Cardiac muscle cell (in vitro differentiated cells and primary cell): ENCODE measurements around the gene RFX1. TPM values are rescaled to one million over a fixed set of nuclear protein-coding genes. Genes with fewer than 3 reads are reported as not detected.
"Not testable (repeated sequence)": the region's sequence is repeated elsewhere in the genome, so short reads cannot be mapped to it uniquely, and the experiment has no call there.

Experiments used
- DNase-seq, 2 donors: peaks; one replicate each; pipeline versions ENCODE4 v3.0.0 to v3.0.0-alpha.2; 2010 to 2017; ENCODE audit warnings: low read depth in 1 of 2, low spot score in 1 of 2
- H3K27ac ChIP-seq: fragments of 200-600 bp; sonication (generic); 2 replicates; pipeline ENCODE4 v1.5.1; 2016
- H3K27me3 ChIP-seq: fragments of 200-600 bp; sonication (generic); 2 replicates; pipeline ENCODE4 v1.6.0; 2016; ENCODE audit warnings: control low read depth
- H3K36me3 ChIP-seq: fragments of 200-600 bp; sonication (generic); 2 replicates; pipeline ENCODE4 v1.5.1; 2016; ENCODE audit warnings: control low read depth
- H3K4me1 ChIP-seq: fragments of 200-600 bp; sonication (generic); 2 replicates; pipeline ENCODE4 v1.8.1; 2017; ENCODE audit warnings: low read depth, mild to moderate bottlenecking, mixed run types
- H3K4me3 ChIP-seq: fragments of 200-600 bp; sonication (generic); 2 replicates; pipeline ENCODE4 v1.5.1; 2016; ENCODE audit warnings: mild to moderate bottlenecking
- H3K9me3 ChIP-seq: fragments of 200-600 bp; sonication (generic); 2 replicates; pipeline ENCODE4 v1.5.1; 2017; ENCODE audit warnings: low read depth, mild to moderate bottlenecking, control low read depth
- polyA plus RNA-seq: library from polyadenylated mRNA; unstranded; fragments of >200 nt; fragmentation: Nextera tagmentation; extraction: Ambion mirVana; gene quantifications from 2 replicates; pipeline ENCODE4 v1.2.1, GENCODE V29; 2016
- total RNA-seq: library from RNA; depleted of rRNA; stranded (reverse); fragments of >200 nt; gene quantifications from 2 replicates; pipeline ENCODE4 v1.2.3, GENCODE V29; 2016
- TF ChIP-seq, protein P1 (sequence below): IDR thresholded peaks from 2 replicates; pipeline ENCODE4 v1.5.1; 2012; ENCODE audit warnings: low read depth, mild to moderate bottlenecking, low read length

RFX1 gene
- total and polyA plus RNA-seq, 2 experiments from 2014 or later, result 3.3 to 8.9 TPM

DNA sequence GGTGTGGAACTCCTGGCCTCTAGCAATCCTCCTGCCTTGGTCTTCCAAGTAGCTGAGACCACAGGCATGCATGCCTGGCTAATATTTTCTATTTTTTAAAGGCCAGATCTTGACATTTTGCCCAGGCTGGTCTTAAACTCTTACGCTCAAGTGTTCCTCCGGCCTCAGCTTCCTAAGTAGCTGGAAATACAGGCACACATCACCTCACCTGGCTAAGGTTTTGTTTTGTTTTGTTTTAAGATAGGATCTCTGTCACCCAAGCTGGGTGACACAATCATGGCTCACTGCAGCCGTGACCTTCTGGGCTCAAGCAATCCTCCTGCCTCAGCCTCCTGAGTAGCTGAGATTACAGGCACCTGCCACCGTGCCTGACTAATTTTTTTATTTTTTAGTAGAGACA is 16.3 kb upstream of the RFX1 start:
- H3K27me3 ChIP-seq, result no peaks in the 10 kb centered on the region
- H3K36me3 ChIP-seq, result no peaks in the 10 kb centered on the region
- peak in 1 of 2 donors; percentile 55 for DNase-seq
- no peak overlapping the region for H3K4me3 ChIP-seq
- no peaks in the 10 kb centered on the region for H3K4me1 ChIP-seq
- no peaks in the 10 kb centered on the region for H3K9me3 ChIP-seq
- H3K27ac ChIP-seq, result no peak overlapping the region
- TF ChIP-seq, protein P1, sequence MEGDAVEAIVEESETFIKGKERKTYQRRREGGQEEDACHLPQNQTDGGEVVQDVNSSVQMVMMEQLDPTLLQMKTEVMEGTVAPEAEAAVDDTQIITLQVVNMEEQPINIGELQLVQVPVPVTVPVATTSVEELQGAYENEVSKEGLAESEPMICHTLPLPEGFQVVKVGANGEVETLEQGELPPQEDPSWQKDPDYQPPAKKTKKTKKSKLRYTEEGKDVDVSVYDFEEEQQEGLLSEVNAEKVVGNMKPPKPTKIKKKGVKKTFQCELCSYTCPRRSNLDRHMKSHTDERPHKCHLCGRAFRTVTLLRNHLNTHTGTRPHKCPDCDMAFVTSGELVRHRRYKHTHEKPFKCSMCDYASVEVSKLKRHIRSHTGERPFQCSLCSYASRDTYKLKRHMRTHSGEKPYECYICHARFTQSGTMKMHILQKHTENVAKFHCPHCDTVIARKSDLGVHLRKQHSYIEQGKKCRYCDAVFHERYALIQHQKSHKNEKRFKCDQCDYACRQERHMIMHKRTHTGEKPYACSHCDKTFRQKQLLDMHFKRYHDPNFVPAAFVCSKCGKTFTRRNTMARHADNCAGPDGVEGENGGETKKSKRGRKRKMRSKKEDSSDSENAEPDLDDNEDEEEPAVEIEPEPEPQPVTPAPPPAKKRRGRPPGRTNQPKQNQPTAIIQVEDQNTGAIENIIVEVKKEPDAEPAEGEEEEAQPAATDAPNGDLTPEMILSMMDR, result no peak

GRCh38 chr19:14021474-14021873 is 15.4 kb upstream of the RFX1 start:
- H3K9me3 ChIP-seq, result no peaks in the 10 kb centered on the region
- H3K4me3 ChIP-seq, result no peak overlapping the region
- TF ChIP-seq, protein P1, result no peak
- H3K4me1 ChIP-seq, result no peaks in the 10 kb centered on the region
- no peaks in the 10 kb centered on the region for H3K27me3 ChIP-seq
- no peaks in the 10 kb centered on the region for H3K36me3 ChIP-seq
- no peak overlapping the region for H3K27ac ChIP-seq
- no peak for DNase-seq

- not testable (repeated sequence) for H3K9me3 ChIP-seq, H3K4me1 ChIP-seq, H3K27me3 ChIP-seq, DNase-seq, H3K36me3 ChIP-seq, H3K27ac ChIP-seq, H3K4me3 ChIP-seq
Measured at GRCh38 chr19:14019739-14020138, 13.6 kb upstream of the RFX1 start.

DNA sequence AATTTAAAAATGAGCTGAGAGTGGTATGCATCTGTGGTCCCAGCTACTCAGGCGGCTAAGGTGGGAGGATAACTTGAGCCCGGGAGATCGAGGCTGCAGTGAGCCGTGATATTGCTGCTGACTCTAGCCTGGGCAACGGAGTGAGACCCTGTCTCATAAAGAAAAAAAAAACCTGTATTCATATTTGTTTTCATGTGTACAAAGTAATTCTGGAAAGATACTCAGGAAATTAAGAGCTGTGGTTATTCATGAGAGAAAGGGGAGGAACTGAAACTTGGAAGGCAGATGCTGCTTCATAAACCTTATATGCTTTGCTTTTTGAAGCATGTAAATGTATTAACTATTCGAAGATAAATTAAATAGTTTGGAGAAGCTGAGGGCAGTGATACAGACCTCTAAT is 13.0 kb upstream of the RFX1 start:
- Histone ChIP-seq H3K4me3 (no peak overlapping the region), H3K27me3 (no peaks in the 10 kb centered on the region), H3K9me3 (no peaks in the 10 kb centered on the region), H3K4me1 (no peaks in the 10 kb centered on the region), H3K36me3 (no peaks in the 10 kb centered on the region), H3K27ac (no peak overlapping the region)
- no peak for DNase-seq
- TF ChIP-seq, protein P1, result no peak

GRCh38 chr19:14015524-14016035 is 9.5 kb upstream of the RFX1 start:
- no peaks in the 10 kb centered on the region for H3K9me3 ChIP-seq
- no peak overlapping the region for H3K27ac ChIP-seq
- no peak overlapping the region for H3K4me3 ChIP-seq
- TF ChIP-seq, protein P1, result no peak
- no peaks in the 10 kb centered on the region for H3K36me3 ChIP-seq
- H3K27me3 ChIP-seq, result no peaks in the 10 kb centered on the region
- DNase-seq, result no peak
- no peaks in the 10 kb centered on the region for H3K4me1 ChIP-seq

- Histone ChIP-seq H3K27ac (no peak overlapping the region), H3K27me3 (no peaks in the 10 kb centered on the region), H3K4me1 (no peaks in the 10 kb centered on the region), H3K36me3 (no peaks in the 10 kb centered on the region), H3K4me3 (no peak overlapping the region), H3K9me3 (no peaks in the 10 kb centered on the region)
- TF ChIP-seq, protein P1, result no peak
- DNase-seq, result no peak
Measured at GRCh38 chr19:14012378-14012915, 6.3 kb upstream of the RFX1 start.
